Natural killer cell (primary cell): Measurements from ENCODE around the gene SETBP1. TPM values are rescaled to one million over a fixed set of nuclear protein-coding genes. Genes with fewer than 3 reads are reported as not detected.

Source experiments
- ATAC-seq, 3 donors: fragments of 150-1000 bp in 2 of 3; fragments of 200-7000 bp in 1 of 3; cut with Tn5 transposase; 1 replicate in 1 of 3; 2 replicates in 2 of 3; pipeline ENCODE4 v1.10.0; 2021; ENCODE audit warnings: mild to moderate bottlenecking in 2 of 3, moderate library complexity in 2 of 3
- DNase-seq, 2 donors: peaks; one replicate each; pipeline versions ENCODE4 v3.0.0 to v3.0.0-alpha.2; 2013 to 2021; ENCODE audit warnings: mixed read lengths in 1 of 2
- H3K27ac ChIP-seq: one replicate; pipeline ENCODE4 v1.5.1; 2013; ENCODE audit warnings: mild to moderate bottlenecking, low read length
- H3K27me3 ChIP-seq: one replicate; pipeline ENCODE4 v1.6.1; 2013; ENCODE audit warnings: low read length; ENCODE audit not compliant: control insufficient read depth, insufficient read depth
- H3K36me3 ChIP-seq: one replicate; pipeline ENCODE4 v1.6.1; 2013; ENCODE audit warnings: low read length; ENCODE audit not compliant: control insufficient read depth, insufficient read depth
- H3K4me1 ChIP-seq: one replicate; pipeline ENCODE4 v1.6.1; 2013; ENCODE audit warnings: low read length; ENCODE audit not compliant: control insufficient read depth, insufficient read depth
- H3K4me3 ChIP-seq: one replicate; pipeline ENCODE4 v1.5.1; 2013; ENCODE audit warnings: low read length
- H3K9me3 ChIP-seq: one replicate; pipeline ENCODE4 v1.6.1; 2013; ENCODE audit warnings: low read length; ENCODE audit not compliant: control insufficient read depth, insufficient read depth
- H3K27ac Mint-ChIP-seq, 2 donors: one replicate each; pipeline ENCODE4 v1.8.0; 2022; ENCODE audit warnings: mild to moderate bottlenecking in 2 of 2, mixed read lengths in 2 of 2, moderate library complexity in 1 of 2
- H3K27me3 Mint-ChIP-seq, 2 donors: one replicate each; pipeline ENCODE4 v1.8.0; 2022; ENCODE audit warnings: low read depth in 2 of 2, mixed read lengths in 2 of 2
- H3K36me3 Mint-ChIP-seq: one replicate; pipeline ENCODE4 v1.8.0; 2022; ENCODE audit warnings: mixed read lengths
- H3K4me1 Mint-ChIP-seq, 2 donors: one replicate each; pipeline ENCODE4 v1.8.0; 2022; ENCODE audit warnings: mixed read lengths in 2 of 2
- H3K4me3 Mint-ChIP-seq: one replicate; pipeline ENCODE4 v1.8.0; 2022; ENCODE audit warnings: mild to moderate bottlenecking, moderate library complexity, mixed read lengths
- H3K9me3 Mint-ChIP-seq, 2 donors: one replicate each; pipeline ENCODE4 v1.8.0; 2022; ENCODE audit warnings: mixed read lengths in 2 of 2
- CTCF ChIP-seq: fragments of 200-600 bp; IDR thresholded peaks from one replicate; pipeline ENCODE4 v1.8.0; 2022; ENCODE audit warnings: antibody characterized with exemption
- WGBS: methylation state at CpG from one replicate; pipeline ENCODE4 v1.1.7; 2013; ENCODE audit warnings: missing lambda C conversion rate; ENCODE audit not compliant: insufficient coverage; 5-methylcytosine and 5-hydroxymethylcytosine counted together
- intact Hi-C: fragments of 100-400 bp; cut with micrococcal nuclease; formaldehyde crosslinking; loops from one replicate; pipeline ENCODE4 v1.14.2; 2022
- total RNA-seq, 4 donors: library from RNA; stranded (reverse); fragments of 120-200 nt in 1 of 4; gene quantifications; one replicate each; pipeline versions ENCODE4 v1.2.3 to v1.2.4, GENCODE V29; 2013 to 2022

SETBP1 gene
- total RNA-seq, 3 donors from 2014 or later (not counting 1 experiment from before 2014, with no cell fraction given) = 36.0 to 46.6 (median 41.2) TPM

GRCh38 chr18:44679056-44679913 is 1.4 kb upstream of the SETBP1 start:
- no peaks in the 10 kb centered on the region for H3K27me3 ChIP-seq
- H3K9me3 ChIP-seq = no peaks in the 10 kb centered on the region
- H3K36me3 Mint-ChIP-seq = no peaks in the 10 kb centered on the region
- intact Hi-C loops = loop anchor here (1.0 kb wide), 1 partner anchor 533 kb away; no protein-coding TSS in a partner anchor
- ATAC-seq (peak; percentile 85 to 94 (median 90)), DNase-seq (peak; percentile 73 to 83)
- peak overlapping the region in 1 of 2 donors; percentile 39 for H3K27ac Mint-ChIP-seq
- H3K27ac ChIP-seq = peak overlapping the region; percentile 87
- no peaks in the 10 kb centered on the region for H3K36me3 ChIP-seq
- no peak overlapping the region for H3K4me3 Mint-ChIP-seq
- no peaks in the 10 kb centered on the region for H3K9me3 Mint-ChIP-seq
- under 1% methylated on average over 96 of the region's 102 CpGs for WGBS
- H3K4me3 ChIP-seq = peak overlapping the region; percentile 76
- peaks cover 7 to 8% of the 10 kb centered on the region in 2 donors for H3K4me1 Mint-ChIP-seq
- peaks cover 19% of the 10 kb centered on the region for H3K4me1 ChIP-seq
- TF ChIP-seq CTCF = peak; percentile 66
- H3K27me3 Mint-ChIP-seq = no peaks in the 10 kb centered on the region

- WGBS = under 1% methylated on average over 39 of the region's 41 CpGs
- no peaks in the 10 kb centered on the region for H3K9me3 Mint-ChIP-seq
- H3K27ac Mint-ChIP-seq = peak overlapping the region in 1 of 2 donors; percentile 39
- Histone ChIP-seq H3K27ac (no peak overlapping the region), H3K4me3 (peak overlapping the region; percentile 76), H3K4me1 (peaks cover 19% of the 10 kb centered on the region), H3K9me3 (no peaks in the 10 kb centered on the region), H3K27me3 (no peaks in the 10 kb centered on the region), H3K36me3 (no peaks in the 10 kb centered on the region)
- H3K27me3 Mint-ChIP-seq = no peaks in the 10 kb centered on the region
- intact Hi-C loops = loop anchor here (1.0 to 5.0 kb wide), 5 partner anchors 21 to 532 kb away; no protein-coding TSS in a partner anchor
- DNase-seq (peak; percentile 28 to 60), ATAC-seq (peak in 2 of 3 donors; percentile 17 to 18)
- TF ChIP-seq CTCF = no peak
- no peak overlapping the region for H3K4me3 Mint-ChIP-seq
- H3K36me3 Mint-ChIP-seq = no peaks in the 10 kb centered on the region
- H3K4me1 Mint-ChIP-seq = peaks cover 7 to 8% of the 10 kb centered on the region in 2 donors
Observed at GRCh38 chr18:44679914-44680272, 795 bp upstream of the SETBP1 start.

- H3K27ac ChIP-seq = no peak overlapping the region
- H3K9me3 ChIP-seq = no peaks in the 10 kb centered on the region
- intact Hi-C loops = loop anchor here (2.0 to 5.0 kb wide), 4 partner anchors 19 to 206 kb away; no protein-coding TSS in a partner anchor
- Mint-ChIP-seq H3K9me3 (no peaks in the 10 kb centered on the region), H3K36me3 (no peaks in the 10 kb centered on the region), H3K27ac (no peak overlapping the region), H3K4me1 (peaks cover 12 to 15% of the 10 kb centered on the region in 2 donors), H3K4me3 (no peak overlapping the region), H3K27me3 (no peaks in the 10 kb centered on the region)
- H3K4me3 ChIP-seq = peak overlapping the region; percentile 76
- peaks cover 19% of the 10 kb centered on the region for H3K4me1 ChIP-seq
- WGBS = 9% methylated on average over 21 of the region's 24 CpGs
- DNase-seq (no peak), ATAC-seq (no peak)
- no peak for TF ChIP-seq CTCF
- no peaks in the 10 kb centered on the region for H3K27me3 ChIP-seq
- no peaks in the 10 kb centered on the region for H3K36me3 ChIP-seq
Observed at GRCh38 chr18:44681076-44681970, 635 bp downstream of the SETBP1 start.
